Measurements from ENCODE around the gene PWWP2B.

Gene PWWP2B

GRCh38 chr10:132395704-132396493, 1.1 kb upstream of the PWWP2B start:
- no peak for DNase-seq

GRCh38 chr10:132396494-132397035, 435 bp upstream of the PWWP2B start:
- DNase-seq: peak; percentile 37 to 61

DNA sequence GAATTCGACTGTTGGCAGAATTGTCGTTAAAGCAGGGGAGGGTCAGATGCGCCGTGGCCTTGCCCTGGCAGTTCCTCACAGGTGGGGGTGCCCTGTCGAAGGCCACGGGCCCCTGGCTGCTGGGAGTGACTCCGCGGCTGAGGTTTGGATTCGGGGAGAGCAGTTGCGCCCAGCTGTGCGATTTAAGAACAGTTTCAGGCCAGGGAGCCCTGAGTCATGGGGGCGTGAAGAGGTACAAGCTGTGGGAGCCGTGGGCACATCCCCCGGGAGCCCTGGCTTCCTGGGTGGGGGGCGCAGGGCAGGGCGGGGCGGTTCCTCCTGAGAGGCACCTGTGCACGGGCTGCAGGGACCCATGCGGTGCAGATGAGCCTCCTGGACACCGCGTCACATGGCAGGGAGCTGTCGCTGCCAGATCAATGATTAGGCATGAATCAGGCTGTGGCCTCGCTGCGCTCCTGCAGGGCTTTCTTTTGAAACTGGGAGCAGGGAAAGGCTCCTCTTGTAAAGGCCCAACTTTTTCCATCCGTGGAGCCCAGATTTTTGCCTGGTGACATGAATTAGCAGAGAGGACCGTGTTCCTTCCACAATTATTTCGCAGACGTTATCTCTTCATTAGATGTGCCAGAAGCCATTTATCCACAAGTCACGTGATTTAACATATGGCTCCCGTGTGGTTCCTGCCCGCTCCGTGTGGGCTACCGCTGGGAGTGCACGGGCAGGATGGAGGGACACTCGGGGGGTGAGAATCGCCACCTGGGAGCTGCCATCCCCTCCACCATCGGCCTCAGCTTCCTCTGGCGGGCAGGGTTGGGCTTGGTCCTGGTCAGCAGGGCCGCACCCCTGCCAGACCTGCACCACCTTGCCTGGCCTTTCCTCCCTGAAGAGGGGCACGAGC, 918 bp downstream of the PWWP2B start:
- DNase-seq: peak in 1 of 2 donors; percentile 33

DNA sequence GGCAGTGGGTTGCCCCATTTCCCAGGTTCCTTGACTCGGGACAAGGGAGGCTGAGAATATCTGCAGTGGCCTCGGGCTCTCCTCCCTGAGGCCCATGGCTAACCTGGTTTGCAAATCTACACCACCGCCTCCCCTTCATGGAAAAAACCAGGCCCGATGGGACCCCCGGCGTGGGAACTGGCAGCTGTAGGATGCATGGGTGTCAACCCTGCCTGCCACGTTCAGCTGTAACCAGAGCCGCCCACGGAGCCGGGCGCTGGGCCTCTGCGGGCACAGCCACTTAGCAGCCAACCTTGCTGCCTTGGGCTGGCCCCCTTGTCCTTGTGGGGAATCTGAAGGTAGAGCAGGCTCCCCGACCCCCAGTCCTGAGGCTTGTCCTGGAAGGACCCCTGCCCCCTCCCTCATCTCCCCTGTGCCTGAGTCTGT, 1.6 kb downstream of the PWWP2B start:
- no peak for DNase-seq

GRCh38 chr10:132399117-132400035, 2.4 kb downstream of the PWWP2B start:
- DNase-seq: no peak

DNA sequence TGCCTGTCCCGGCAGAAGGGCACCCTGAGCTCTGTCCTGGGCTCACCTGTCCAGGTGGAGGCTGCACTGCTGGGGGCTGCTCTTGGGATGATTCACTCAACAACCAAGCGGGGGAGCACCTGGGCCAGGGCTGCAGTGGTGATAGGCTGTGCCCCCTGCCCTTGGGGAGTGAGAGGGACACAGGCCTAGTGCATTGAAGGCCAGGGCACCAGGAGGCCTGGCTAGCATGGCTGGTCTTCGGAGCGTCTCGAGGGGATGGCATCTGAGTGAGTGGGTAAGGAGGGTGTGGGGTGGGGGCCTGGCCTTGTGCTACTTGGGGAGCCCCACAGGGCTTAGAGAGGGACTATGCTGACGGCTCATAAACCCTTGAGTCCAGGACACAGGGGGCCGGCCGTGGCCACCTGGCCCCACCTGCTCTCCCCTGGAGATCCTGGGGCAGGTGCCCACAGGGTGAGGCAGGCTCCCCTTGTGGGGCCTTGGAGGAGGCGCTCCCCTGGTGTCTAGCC, 3.1 kb downstream of the PWWP2B start:
- no peak for DNase-seq

GRCh38 chr10:132400547-132401151, 3.6 kb downstream of the PWWP2B start:
- DNase-seq: no peak

DNA sequence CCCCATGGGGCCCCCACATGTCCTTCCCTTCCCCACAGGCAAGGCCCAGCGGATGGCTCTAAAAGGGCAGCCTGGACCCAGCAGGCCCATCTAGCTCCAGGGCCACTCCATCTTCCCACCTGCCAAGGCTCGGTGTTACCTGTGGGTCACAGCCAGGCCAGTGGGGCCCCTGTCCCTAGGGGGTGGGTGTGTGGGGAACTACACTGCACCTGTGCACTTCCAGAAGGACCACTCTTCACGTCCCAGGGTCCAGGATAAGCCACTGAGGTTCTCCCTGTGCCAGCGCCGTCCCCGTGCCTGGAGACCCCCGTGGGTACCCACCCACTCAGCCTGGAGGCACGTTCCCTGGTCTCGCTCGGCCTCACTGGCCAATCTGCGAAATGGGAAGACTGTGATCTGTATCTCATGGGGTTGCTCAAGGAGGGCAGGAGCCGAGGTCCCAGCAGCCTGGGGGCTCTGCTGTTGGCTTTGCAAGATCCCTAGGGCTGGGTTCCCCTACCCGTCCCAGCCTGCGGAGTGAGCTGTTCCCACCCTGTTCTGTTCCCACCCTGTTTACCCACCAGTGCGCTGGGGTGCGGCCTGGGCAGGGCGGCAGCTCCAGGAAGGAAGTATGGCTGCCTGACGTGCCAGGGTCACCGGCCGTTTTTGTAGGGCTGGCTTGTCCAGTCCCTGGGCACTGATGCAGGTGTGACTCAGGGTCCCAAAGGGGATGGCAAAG, 4.6 kb downstream of the PWWP2B start:
- DNase-seq: no peak

GRCh38 chr10:132402781-132403241, 5.8 kb downstream of the PWWP2B start:
- no peak for DNase-seq

- DNase-seq: no peak
Measured at GRCh38 chr10:132403511-132404168, 6.6 kb downstream of the PWWP2B start.

DNA sequence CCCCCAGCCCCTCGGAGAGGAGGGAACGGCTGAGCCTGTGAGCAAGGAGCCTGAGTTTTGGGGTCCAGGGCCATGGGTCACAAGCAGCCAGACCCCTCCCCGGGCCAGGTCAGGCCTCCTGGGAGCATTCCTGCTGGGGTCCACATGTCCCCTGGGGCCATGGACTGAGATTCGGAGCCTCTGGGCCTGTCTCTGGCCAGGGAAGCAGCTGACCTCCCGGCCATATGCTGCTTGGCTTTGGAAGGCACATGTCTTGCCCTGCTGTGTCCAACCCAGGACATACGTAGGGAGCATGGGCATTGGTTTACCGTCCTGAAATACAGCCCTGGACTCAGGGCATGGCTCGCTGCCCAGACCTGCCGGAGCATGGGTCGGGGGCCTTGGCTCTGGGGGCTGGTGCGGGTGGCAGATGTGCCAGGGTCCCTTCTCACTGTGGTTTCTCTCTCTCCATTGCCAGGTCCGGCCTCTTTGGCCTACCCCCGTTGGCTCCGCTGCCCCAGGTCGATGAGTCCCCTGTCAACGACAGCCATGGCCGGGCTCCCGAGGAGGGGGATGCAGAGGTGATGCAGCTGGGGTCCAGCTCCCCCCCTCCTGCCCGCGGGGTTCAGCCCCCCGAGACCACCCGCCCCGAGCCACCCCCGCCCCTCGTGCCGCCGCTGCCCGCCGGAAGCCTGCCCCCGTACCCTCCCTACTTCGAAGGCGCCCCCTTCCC, 7.3 kb downstream of the PWWP2B start:
- no peak for DNase-seq

GRCh38 chr10:132404911-132405462, 8.0 kb downstream of the PWWP2B start:
- DNase-seq: no peak

DNA sequence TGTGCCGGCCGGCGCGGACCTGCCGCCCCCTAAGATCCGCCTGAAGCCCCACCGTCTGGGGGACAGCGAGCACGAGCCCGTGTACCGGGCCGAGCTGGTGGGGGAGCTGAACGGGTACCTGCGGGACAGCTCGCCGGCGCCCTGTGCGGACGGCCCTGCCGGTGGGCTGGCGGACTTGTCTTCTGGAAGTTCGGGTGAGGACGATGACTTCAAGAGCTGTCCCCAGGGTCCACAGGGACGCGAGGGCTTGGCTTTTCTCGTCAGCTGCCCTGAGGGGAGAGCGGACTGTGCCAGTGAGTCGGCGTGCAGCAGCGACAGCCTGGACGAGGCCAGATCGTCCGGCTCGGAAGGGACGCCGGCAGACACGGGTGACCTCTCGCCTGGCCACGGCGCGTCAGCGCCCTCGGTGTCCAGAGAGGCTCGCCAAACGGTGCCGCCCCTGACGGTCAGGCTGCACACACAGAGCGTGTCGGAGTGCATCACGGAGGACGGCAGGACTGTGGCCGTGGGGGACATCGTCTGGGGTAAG, 8.5 kb downstream of the PWWP2B start:
- no peak for DNase-seq

DNA sequence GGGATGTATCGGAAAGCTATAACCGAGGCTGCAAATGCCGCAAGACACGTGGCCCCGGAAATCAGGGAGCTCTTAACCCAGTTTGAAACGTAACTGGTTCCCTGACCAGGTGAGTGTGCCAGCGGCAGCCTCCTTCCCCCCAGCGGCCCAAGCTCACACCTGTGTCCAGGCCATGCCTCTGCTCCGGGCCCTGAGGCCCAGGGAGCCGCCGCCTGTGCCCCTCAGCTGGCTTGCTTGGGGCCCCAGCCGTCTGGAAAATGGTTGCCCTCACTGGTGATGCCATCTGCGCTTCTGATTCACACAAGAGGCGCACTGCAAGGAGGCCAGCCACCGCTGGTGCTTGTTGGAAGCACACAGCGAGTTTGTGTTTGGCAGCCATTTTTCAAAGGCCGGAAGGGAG, 9.2 kb downstream of the PWWP2B start:
- no peak for DNase-seq

DNA sequence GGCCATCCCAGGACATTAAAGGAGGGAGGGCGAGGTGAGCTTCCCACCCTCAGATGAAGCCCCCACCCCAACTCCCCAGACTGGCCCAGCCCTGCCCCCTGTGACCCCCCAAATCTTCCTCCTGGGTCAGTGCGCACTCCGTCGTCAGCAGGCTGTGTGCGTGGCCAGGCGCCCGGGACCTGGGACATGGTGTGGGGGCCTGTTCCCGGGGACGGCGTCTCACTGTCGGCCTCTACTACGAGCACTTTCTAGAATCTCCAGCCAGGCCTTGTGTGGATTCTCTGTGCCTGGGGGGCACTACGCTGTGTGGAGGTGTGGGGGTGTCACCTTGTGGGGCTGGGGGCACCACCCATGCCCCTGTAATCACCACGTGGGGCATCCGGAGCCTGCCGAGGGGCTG, 9.8 kb downstream of the PWWP2B start:
- no peak for DNase-seq

GRCh38 chr10:132407243-132407746, 10.3 kb downstream of the PWWP2B start:
- no peak for DNase-seq

- no peak for DNase-seq
Measured at GRCh38 chr10:132407846-132408278, 10.9 kb downstream of the PWWP2B start.

DNA sequence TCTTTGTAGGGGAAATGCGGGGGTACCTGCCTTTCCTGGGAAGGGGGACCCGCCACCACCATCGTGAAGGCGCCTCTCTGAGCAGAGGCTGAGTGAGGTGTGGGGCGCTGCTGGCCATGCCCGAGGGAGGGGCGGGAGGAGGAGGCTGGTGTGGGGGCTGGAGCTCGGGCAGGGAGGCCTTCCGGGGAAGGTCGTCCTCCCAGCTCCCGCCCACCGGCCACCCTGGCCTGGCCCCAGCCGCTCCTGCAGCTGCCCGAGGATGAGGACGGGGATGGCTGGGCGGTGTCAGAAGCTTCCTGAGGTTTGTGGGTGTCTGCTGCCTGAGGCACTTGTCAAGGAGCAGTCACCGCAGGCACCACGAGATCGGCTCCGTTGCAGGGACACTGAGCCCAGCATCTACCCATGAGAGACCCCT, 11.4 kb downstream of the PWWP2B start:
- DNase-seq: no peak

Measured in stimulated activated CD4-positive, alpha-beta T cell treated with anti-CD3 and anti-CD28 coated beads, Interleukin-2, amount 100 ng/mL, for 48 hours (primary cell).